Measurements from ENCODE around the gene LCE4A. TPM values are rescaled to one million over a fixed set of nuclear protein-coding genes. Genes with fewer than 3 reads are reported as not detected.

Gene LCE4A
- total RNA-seq, 1 donor from 2014 or later = not detected

DNA sequence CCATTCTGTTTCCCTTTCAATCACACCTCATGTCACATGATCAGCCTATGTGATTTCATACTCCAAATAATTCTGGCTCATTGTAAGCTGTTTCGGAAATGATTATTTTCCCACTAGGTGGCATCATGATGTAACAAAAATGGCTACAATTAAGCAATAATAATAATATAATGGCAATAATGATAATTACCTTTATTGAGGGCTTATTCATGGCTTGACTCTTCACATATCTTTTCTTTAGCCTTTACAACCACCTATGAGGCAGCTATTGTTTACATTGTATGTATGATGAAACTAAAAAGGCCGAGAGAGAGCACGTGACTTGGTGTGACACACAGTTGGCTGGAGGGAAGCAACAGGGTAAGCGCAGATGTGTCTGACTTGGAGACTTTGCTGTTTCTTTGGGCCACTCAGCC, 37.3 kb downstream of the LCE4A start:
- no peak for DNase-seq (ENCODE audit: low spot score)

GRCh38 chr1:152745765-152746444, 37.9 kb downstream of the LCE4A start:
- DNase-seq (ENCODE audit: low spot score) (no peak), ATAC-seq (no peak)

More for the DNA sequence above, 37.3 kb downstream of the LCE4A start:
- peak; percentile 27 for ATAC-seq

DNA sequence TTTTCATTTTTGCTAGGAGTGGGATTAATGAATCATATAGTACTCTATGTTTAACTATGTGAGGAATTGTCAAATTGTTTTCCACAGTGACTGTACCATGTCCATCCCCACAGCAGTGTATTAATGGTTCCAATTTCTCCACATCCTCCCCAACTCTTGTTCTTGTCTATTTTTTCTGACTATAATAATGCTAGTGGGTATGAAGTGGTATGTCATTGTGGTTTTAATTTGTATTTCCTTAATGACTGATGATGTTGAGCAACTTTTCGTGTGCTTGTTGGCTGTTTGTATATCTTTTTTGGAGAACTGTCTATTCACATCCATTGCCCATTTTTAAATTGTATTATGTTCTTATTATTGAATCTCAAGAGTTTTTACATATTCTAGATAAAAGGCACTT, 39.9 kb downstream of the LCE4A start:
- DNase-seq (ENCODE audit: low spot score) (no peak), ATAC-seq (no peak)

DNA sequence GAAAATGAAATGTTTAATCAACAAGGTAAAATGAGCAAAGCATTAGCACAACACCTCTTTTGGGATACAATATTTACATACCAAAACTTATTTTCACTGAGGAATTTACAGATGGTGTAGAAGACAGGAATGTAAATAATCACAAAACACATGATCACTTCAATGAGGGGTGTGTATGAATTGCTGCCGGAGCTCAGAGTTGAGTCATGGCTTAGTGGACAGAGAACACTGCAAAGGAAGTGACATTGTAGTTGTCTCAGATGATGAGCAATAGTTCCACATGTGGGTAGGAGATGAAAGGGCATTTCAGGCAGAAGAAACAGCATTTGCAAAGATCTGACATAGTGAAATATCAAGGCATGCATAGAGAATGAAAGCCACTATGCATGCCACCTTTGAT, 44.3 kb downstream of the LCE4A start:
- DNase-seq (ENCODE audit: low spot score) = no peak
- no peak for ATAC-seq

DNA sequence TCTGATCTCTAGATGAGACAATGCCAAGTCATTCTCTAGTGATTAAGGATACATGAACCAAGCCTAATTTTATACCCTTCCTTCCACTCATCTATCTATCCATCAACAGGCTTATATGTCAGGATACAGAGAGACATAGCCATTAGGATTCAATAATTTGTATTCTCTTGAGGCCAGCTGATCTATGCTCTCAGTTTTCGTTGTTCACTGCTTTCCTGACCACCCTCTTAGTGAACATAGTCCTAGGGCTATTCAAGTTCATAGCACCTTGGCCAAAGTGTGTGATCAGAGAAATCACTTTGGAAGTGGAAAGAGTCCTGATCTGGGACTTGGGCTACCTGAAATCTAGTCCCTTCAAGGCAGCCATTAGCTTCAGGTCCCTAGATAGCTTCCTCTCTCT, 45.6 kb downstream of the LCE4A start:
- no peak for ATAC-seq
- DNase-seq (ENCODE audit: low spot score) = no peak

GRCh38 chr1:152756872-152757271, 48.9 kb downstream of the LCE4A start:
- DNase-seq (ENCODE audit: low spot score) (no peak), ATAC-seq (no peak)

DNA sequence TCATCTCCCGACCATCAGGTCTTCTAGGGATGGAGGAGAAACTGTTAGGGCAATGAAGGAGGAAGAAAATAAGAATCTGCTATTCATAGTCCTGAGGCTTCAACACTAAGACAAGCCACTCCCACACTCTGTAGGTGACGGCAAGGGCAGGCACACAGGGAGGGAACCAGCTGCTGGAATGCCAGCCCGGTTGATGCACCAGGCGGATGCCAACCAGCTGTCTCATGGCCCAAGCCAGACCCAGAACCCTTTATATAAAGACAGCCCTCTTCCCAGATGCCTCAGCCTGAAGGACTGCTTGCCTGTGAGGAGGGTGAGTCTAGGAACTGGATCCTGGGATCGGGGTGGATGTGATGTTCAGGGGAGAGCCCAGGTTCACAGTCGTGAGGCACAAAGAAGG, 49.8 kb downstream of the LCE4A start, which contains the start of gene KPRP:
KPRP (plus strand) TSS at position 279 of the 400 bp plus-strand sequence. CDS start 1,564 bp downstream, outside the sequence.
- ATAC-seq (no peak), DNase-seq (ENCODE audit: low spot score) (no peak)

DNA sequence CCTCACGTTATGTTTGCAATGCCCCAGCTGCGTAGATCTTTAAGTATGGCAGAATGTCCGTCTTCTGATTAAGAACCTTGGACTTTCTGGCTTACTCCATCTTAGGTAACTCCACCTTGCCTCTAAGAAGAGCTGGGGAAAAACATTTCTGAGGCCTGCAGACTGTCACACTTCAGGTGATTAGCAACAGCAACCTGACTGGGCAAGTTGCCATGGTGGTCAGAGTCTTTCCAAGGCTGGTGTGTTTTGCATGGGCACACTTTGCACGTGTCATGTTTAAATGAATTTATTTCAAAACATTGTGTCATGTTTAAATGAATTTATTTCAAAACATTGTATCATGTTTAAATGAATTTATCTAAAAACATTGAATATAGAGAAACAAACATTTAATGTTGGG, 50.7 kb downstream of the LCE4A start:
- no peak for ATAC-seq
- DNase-seq (ENCODE audit: low spot score) = no peak

Other genes starting within 250 kb of the LCE4A start
- gene LCE5A, start 197.4 kb upstream of the LCE4A start, total RNA-seq = not detected
- not detected for gene CRCT1, start 193.7 kb upstream of the LCE4A start, total RNA-seq
- gene LCE3E, start 141.4 kb upstream of the LCE4A start, total RNA-seq = not detected
- not detected for gene LCE3D, start 127.6 kb upstream of the LCE4A start, total RNA-seq
- gene LCE3C, start 107.9 kb upstream of the LCE4A start, total RNA-seq = not detected
- not detected for gene LCE3B, start 94.3 kb upstream of the LCE4A start, total RNA-seq
- not detected for gene LCE3A, start 85.1 kb upstream of the LCE4A start, total RNA-seq
- not detected for gene LCE2D, start 44.8 kb upstream of the LCE4A start, total RNA-seq
- not detected for gene LCE2C, start 32.9 kb upstream of the LCE4A start, total RNA-seq
- gene LCE2B, start 22.0 kb upstream of the LCE4A start, total RNA-seq = not detected
- not detected for gene LCE2A, start 9.8 kb upstream of the LCE4A start, total RNA-seq
- gene KPRP, start 49.9 kb downstream of the LCE4A start, total RNA-seq = not detected
- gene LCE1F, start 67.0 kb downstream of the LCE4A start, total RNA-seq = not detected
- gene LCE1E, start 78.1 kb downstream of the LCE4A start, total RNA-seq = not detected
- gene LCE1D, start 88.6 kb downstream of the LCE4A start, total RNA-seq = not detected
- not detected for gene LCE1C, start 98.5 kb downstream of the LCE4A start, total RNA-seq
- gene LCE1B, start 103.8 kb downstream of the LCE4A start, total RNA-seq = not detected
- gene LCE1A, start 119.3 kb downstream of the LCE4A start, total RNA-seq = not detected
- not detected for gene LCE6A, start 134.7 kb downstream of the LCE4A start, total RNA-seq
- gene LCE7A, start 151.8 kb downstream of the LCE4A start, total RNA-seq = not detected
- not detected for gene SMCP, start 170.2 kb downstream of the LCE4A start, total RNA-seq
- not detected for gene IVL, start 200.4 kb downstream of the LCE4A start, total RNA-seq
- gene SPRR5, start 239.0 kb downstream of the LCE4A start, total RNA-seq = not detected